GM23338 (cell line): ENCODE data around the gene MYLK4. TPM values are rescaled to one million over a fixed set of nuclear protein-coding genes. Genes with fewer than 3 reads are reported as not detected.

Experiments
- ATAC-seq: fragments of 200-7000 bp; cut with Tn5 transposase; 3 replicates; pipeline ENCODE4 v1.9.1; 2020
- DNase-seq: peaks from one replicate; pipeline ENCODE4 v3.0.0-alpha.2; 2015; ENCODE audit warnings: low spot score
- H2AFZ ChIP-seq: fragments of 200-600 bp; sonication (generic); 2 replicates; pipeline ENCODE4 v1.8.0; 2016; ENCODE audit warnings: antibody characterized with exemption, mild to moderate bottlenecking, moderate library complexity
- H3F3A ChIP-seq: fragments of 200-600 bp; sonication (generic); replicated peaks from 2 replicates; pipeline ENCODE4 v1.8.0; 2017; ENCODE audit warnings: antibody characterized with exemption, mixed run types, low read depth
- H3K27ac ChIP-seq: fragments of 200-600 bp; sonication (generic); 2 replicates; pipeline ENCODE4 v1.6.1; 2016; ENCODE audit warnings: low read depth
- H3K27me3 ChIP-seq: fragments of 200-600 bp; sonication (generic); 2 replicates; pipeline ENCODE4 v1.8.0; 2016; ENCODE audit warnings: mild to moderate bottlenecking, mixed run types, moderate library complexity; ENCODE audit not compliant: insufficient read depth
- H3K36me3 ChIP-seq: fragments of 200-600 bp; sonication (generic); 2 replicates; pipeline ENCODE4 v1.8.0; 2016; ENCODE audit warnings: mild to moderate bottlenecking; ENCODE audit not compliant: insufficient read depth
- H3K4me1 ChIP-seq: fragments of 200-600 bp; sonication (generic); 2 replicates; pipeline ENCODE4 v1.8.0; 2016; ENCODE audit warnings: mild to moderate bottlenecking, moderate library complexity; ENCODE audit not compliant: insufficient read depth
- H3K4me2 ChIP-seq: fragments of 200-600 bp; sonication (generic); 2 replicates; pipeline ENCODE4 v1.7.1; 2017; ENCODE audit warnings: mixed run types
- H3K4me3 ChIP-seq: fragments of 200-600 bp; sonication (generic); 2 replicates; pipeline ENCODE4 v1.6.1; 2016; ENCODE audit warnings: mixed run types
- H3K79me2 ChIP-seq: fragments of 200-600 bp; sonication (generic); replicated peaks from 2 replicates; pipeline ENCODE4 v1.8.0; 2017; ENCODE audit warnings: mild to moderate bottlenecking; ENCODE audit not compliant: insufficient read depth
- H3K9me2 ChIP-seq: fragments of 200-600 bp; sonication (generic); 2 replicates; pipeline ENCODE4 v1.8.0; 2017; ENCODE audit not compliant: insufficient read depth
- H4K20me1 ChIP-seq: fragments of 200-600 bp; sonication (generic); replicated peaks from 2 replicates; pipeline ENCODE4 v1.8.0; 2017; ENCODE audit warnings: mild to moderate bottlenecking; ENCODE audit not compliant: insufficient read depth
- H3K27ac Mint-ChIP-seq: 2 replicates; pipeline ENCODE4 v1.8.0; 2020; ENCODE audit warnings: inconsistent platforms, mild to moderate bottlenecking, moderate library complexity, mixed read lengths
- H3K27me3 Mint-ChIP-seq: 3 replicates; pipeline ENCODE4 v1.8.0; 2022; ENCODE audit warnings: low read depth, mild to moderate bottlenecking, moderate library complexity, mixed read lengths, inconsistent platforms; ENCODE audit not compliant: insufficient read depth, poor library complexity
- H3K36me3 Mint-ChIP-seq: 3 replicates; pipeline ENCODE4 v1.8.0; 2021; ENCODE audit warnings: low read depth, mild to moderate bottlenecking, inconsistent platforms, moderate library complexity, mixed read lengths
- H3K4me1 Mint-ChIP-seq: 3 replicates; pipeline ENCODE4 v1.8.0; 2020; ENCODE audit warnings: mild to moderate bottlenecking, inconsistent platforms, mixed read lengths
- H3K4me3 Mint-ChIP-seq: 3 replicates; pipeline ENCODE4 v1.8.0; 2021; ENCODE audit warnings: moderate library complexity, mild to moderate bottlenecking, inconsistent platforms, mixed read lengths
- H3K9me3 Mint-ChIP-seq: 3 replicates; pipeline ENCODE4 v1.8.0; 2020; ENCODE audit warnings: moderate library complexity, mild to moderate bottlenecking, inconsistent platforms, mixed read lengths
- CREB1 ChIP-seq: fragments of 250-450 bp; sonication (Bioruptor Pico); IDR thresholded peaks from 2 replicates; pipeline ENCODE4 v1.5.0; 2020; ENCODE audit warnings: low read depth, mild to moderate bottlenecking, moderate library complexity
- EZH2 ChIP-seq: fragments of 200-600 bp; sonication (generic); IDR thresholded peaks from one replicate; pipeline ENCODE4 v1.8.0; 2017; ENCODE audit warnings: antibody characterized with exemption, mild to moderate bottlenecking, low read depth; ENCODE audit not compliant: unreplicated experiment
- NANOG ChIP-seq: IDR thresholded peaks from 2 replicates; pipeline ENCODE4 v1.6.1; 2016; ENCODE audit warnings: antibody characterized with exemption, borderline replicate concordance
- POLR2AphosphoS5 ChIP-seq: IDR thresholded peaks from 2 replicates; pipeline ENCODE4 v1.6.1; 2016; ENCODE audit warnings: antibody characterized with exemption, low read depth
- REST ChIP-seq: IDR thresholded peaks from one replicate; pipeline ENCODE4 v1.6.1; 2018; ENCODE audit warnings: antibody characterized with exemption; ENCODE audit not compliant: unreplicated experiment
- ZNF331 ChIP-seq: fragments of 250-450 bp; sonication (Bioruptor Pico); IDR thresholded peaks from 2 replicates; pipeline ENCODE4 v1.5.0; 2020; ENCODE audit warnings: low read depth, mild to moderate bottlenecking, moderate library complexity
- ZNF462 ChIP-seq: fragments of 250-450 bp; sonication (Bioruptor Pico); IDR thresholded peaks from 2 replicates; pipeline ENCODE4 v1.5.0; 2020; ENCODE audit warnings: mild to moderate bottlenecking, moderate library complexity
- polyA plus RNA-seq: library from polyadenylated mRNA; unstranded; fragments of >200 nt; fragmentation: Nextera tagmentation; extraction: Ambion mirVana; gene quantifications from 2 replicates; pipeline ENCODE4 v1.2.1, GENCODE V29; 2016
- total RNA-seq: library from RNA; depleted of rRNA; stranded (reverse); fragments of >200 nt; shearing (Covaris generic); gene quantifications from 2 replicates; pipeline ENCODE4 v1.2.3, GENCODE V29; 2014

MYLK4 gene
- total and polyA plus RNA-seq, 2 experiments from 2014 or later = 0.03 to 0.17 TPM

- TF ChIP-seq REST (no peak), CREB1 (CRISPR knock-in tag) (no peak), POLR2AphosphoS5 (no peak), NANOG (no peak), EZH2 (no peak), ZNF331 (no peak)
These were observed 40.1 kb upstream of the MYLK4 start (continued) for GRCh38 chr6:2790588-2791449.

- no peak overlapping the region for H3K4me3 Mint-ChIP-seq
- H3K4me1 ChIP-seq = peaks cover 7% of the 10 kb centered on the region
- no peak overlapping the region for H3K4me3 ChIP-seq
- no peaks in the 10 kb centered on the region for H3F3A ChIP-seq
- peaks cover 11% of the 10 kb centered on the region for H4K20me1 ChIP-seq
- TF ChIP-seq ZNF331 (no peak), ZNF462 (CRISPR knock-in tag) (no peak)
- ATAC-seq = no peak
- peaks cover 24% of the 10 kb centered on the region for H3K36me3 Mint-ChIP-seq
- DNase-seq = no peak
- no peaks in the 10 kb centered on the region for H3K27me3 Mint-ChIP-seq
- H3K9me3 Mint-ChIP-seq = no peaks in the 10 kb centered on the region; the same call in 2 of the 3 replicates
- no peaks in the 10 kb centered on the region for H3K9me2 ChIP-seq
- no peak overlapping the region for H3K27ac Mint-ChIP-seq
- H3K4me2 ChIP-seq = no peak overlapping the region
- no peak overlapping the region for H3K27ac ChIP-seq
- H3K4me1 Mint-ChIP-seq = peaks cover 19% of the 10 kb centered on the region
- H2AFZ ChIP-seq = no peak overlapping the region
- H3K27me3 ChIP-seq = no peaks in the 10 kb centered on the region
- H3K79me2 ChIP-seq = peaks cover 22% of the 10 kb centered on the region
- H3K36me3 ChIP-seq = 0 out of 2 replicates have a peak, but pooled peaks cover 6% of the 10 kb centered on the region
These were observed 35.5 kb upstream of the MYLK4 start for GRCh38 chr6:2786269-2786668.
